ENCODE measurements around the gene LYRM4.
A peak's percentile ranks its signal among the peaks of the same experiment; 100 is the strongest.
"Not testable (repeated sequence)": the region's sequence is repeated elsewhere in the genome, so short reads cannot be mapped to it uniquely, and the experiment has no call there.

Gene LYRM4

DNA sequence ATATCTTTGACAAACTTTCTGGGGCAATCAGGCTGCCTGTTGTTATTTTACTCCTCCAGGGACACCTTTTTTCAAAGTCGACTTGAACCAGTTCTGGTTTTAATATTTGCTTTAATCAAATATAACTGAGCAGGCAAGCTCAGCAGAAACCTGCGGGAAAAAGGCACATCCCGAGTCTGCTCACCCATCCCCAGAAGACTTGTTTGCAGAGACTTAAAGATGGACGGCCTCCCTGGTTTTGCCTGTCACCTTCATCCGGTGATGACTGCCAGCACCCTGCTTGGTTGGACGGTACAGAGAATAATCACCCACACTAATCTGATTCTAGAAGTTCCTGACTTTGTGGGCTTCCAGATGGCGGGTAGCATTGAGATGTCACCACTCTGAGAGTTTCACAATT, 138.8 kb downstream of the LYRM4 start:
- no peak for DNase-seq (ENCODE audit: low read depth)

DNA sequence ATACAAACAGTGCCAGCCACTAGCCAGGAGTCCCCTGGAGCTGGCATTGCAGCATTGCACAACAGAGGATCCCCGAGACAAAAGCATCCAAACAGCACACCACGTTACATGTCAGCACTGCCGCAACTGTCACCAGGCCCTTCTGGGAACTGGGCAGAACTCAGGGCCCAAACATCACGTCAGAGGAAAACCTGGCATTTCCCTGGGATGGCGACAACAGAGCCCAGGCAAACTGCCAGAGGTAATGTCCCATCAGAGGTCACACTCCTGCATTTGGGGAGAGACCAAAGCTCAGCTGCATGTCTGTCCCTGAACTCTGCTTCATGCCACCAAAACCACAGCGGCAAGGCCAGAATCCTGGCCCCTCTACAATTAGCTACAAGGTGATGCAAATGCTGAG, 139.3 kb downstream of the LYRM4 start:
- DNase-seq (ENCODE audit: low read depth), result no peak

DNA sequence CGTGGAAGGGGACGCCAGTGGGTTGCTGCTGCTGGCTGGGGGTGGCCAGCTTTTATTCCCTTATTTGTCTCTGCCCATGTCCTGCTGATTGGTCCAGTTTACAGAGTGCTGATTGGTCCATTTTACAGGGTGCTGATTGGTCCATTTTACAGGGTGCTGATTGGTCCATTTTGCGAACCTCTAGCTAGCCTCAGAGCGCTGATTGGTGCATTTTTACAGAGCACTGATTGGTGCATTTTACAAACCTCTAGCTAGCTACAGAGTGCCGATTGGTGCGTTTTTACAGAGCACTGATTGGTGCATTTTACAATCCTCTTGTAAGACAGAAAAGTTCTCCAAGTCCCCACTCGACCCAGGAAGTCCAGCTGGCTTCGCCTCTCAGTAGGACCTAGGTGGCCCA, 140.2 kb downstream of the LYRM4 start:
- DNase-seq (ENCODE audit: low read depth), result not testable (repeated sequence)

DNA sequence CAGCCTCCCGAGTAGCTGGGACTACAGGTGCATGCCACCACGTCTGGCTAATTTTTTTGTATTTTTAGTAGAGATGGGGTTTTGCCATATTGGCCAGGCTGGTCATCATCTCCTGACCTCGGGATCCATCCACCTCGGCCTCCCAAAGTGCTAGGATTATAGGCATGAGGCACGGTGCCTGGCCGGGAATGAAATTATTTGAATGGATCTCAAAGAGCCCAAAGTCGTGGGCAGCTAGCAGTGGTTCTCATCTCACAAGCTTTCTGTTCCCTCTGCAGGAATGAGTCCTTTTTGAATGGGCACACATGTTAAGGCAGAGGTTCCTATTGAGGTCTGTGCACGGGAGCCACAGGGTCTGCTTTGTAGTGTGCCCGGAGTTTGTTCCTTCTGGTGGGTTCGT, 140.7 kb downstream of the LYRM4 start:
- no peak for DNase-seq (ENCODE audit: low read depth)

DNA sequence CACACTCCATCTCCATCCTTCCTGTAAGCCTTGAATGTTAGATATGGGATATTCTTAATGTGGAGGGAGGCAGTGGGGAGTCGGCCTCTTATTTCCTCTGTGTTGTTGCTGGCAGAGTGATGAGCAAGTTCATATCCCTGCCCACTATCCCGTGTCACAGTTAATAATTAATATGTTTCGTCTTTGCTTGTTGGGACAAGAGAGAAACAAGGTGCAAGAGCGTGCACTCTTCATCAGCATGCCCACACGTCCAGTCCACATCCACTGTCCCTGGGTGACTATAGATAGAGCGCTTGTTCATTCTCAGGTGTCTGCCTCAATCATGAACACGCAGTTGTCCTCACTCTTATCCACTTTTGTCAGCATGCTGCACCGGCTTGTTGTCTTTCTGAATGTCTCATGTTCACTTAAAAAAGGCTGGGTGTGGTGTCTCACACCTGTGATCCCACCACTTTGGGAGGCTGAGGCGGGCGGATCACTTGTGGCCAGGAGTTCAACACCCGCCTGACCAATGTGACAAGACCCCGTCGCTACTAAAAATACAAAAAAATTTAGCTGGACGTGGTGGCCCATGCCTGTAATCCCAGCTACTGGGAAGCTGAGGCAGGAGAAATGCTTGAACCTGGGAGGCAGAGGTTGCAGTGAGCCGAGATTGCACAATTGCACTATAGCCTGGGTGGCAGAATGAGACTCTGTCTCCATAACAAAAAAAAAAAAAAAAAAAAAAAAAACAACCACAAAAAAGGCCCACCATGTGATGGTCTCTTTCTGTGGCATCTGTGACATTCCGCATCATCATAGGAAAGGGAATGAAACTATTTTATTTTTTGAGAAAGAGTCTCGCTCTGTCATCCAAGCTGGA, 141.4 kb downstream of the LYRM4 start:
- DNase-seq (ENCODE audit: low read depth), result no peak

DNA sequence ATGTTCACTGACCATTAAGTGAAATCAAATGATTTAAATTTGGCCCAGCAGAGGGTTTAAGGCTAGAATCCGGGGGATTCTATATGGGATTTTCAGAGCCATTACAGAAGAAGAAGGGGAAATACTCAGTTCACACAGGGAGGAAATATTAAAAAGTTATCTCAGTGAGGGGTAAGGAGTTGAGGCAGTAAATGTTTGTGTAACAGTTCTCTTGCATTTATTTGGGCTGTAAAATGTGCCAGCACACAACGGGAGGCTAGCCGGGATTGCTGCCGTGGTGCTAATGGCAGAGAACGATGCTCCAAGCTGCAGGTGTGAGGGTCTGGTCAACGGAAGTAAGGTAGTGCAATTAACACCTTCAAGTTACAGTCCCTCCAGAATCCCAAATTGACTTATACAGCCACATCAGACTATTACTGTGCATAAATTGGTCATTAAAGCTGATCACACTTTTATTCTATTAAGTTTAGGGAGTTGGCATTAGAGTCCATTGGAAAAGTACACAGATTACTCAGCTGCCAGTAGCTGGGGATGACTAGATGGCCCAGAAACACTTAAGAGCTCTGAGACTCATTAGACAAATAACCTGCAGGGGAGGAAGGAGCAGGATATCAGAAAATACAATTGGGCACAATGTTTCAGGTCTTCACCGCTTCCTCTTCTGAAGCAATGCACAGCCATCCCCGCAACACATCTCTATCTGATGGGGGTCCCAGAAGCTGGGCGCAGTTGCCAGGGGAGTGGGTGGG, 144.3 kb downstream of the LYRM4 start:
- DNase-seq (ENCODE audit: low read depth), result no peak

DNA sequence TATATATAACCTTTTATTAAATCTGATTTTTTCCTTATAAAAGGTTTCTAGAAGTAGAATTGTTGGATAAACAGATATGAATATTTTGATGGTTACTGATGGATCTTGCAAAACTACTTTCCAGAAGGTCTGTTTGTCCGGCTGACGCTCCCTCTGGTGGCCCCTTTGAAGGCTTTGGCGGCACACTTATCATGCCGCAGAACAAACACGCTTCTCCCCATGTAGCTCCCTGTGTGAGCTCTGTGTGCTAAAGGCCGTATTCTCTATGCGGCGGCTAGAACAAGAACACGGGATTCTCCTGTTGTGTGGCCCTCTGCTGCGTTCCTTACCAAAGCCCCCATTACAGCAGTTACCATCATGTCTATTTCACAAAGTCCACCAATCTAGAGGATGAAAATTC, 145.6 kb downstream of the LYRM4 start:
- DNase-seq (ENCODE audit: low read depth), result no peak

DNA sequence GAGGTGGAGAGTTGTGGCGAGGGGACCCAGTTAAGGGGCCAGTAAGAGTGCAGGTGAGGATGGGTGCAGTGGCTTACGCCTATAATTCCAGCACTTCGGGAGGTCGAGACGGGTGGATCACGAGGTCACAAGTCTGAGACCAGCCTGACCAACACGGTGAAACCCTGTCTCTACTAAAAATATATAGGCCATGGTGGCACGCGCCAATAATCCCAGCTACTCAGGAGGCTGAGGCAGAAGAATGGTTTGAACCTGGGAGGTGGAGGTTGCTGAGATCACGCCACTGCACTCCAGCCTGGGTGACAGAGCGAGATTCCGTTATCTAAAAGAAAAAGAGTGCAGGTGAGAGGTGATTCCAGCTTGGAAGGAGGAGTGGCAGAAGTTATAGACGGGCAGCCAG, 147.7 kb downstream of the LYRM4 start:
- no peak for DNase-seq (ENCODE audit: low read depth)

DNA sequence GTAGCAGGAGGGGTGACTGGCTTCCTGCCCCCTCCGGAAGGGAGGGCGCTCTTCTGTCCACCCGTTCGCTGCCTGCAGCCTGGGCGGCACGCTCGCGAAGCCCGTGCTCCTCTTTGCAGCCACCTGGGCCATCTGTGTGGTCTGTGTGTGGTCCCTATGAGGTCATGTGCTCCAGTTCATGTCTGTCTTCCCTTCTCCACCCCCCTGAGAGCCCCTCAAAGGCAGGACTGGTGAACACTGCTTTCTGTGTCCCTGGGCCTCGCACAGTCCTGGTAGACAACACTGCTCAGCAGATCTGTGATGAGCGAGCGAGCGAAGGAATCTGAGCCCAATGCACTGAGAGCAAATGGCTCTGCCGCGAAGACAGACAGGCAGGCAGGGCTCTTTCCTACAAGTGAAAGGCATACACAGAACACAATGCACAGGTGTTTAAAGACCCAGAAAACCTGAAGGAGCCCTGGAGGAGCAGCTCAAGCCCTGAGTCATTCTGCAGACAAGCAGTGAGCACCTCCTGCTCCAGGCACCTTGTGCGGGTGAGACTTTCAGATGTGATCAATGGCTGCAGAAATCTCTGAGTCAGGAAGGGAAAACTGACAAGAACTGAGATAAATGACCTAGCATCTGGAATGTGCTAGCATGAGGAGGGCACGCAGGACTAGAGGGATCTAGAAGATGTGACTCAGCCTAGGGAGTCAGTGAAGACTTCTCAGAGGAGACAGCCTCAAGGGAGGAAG, 148.5 kb downstream of the LYRM4 start:
- peak; percentile 66 for DNase-seq (ENCODE audit: low read depth)

DNA sequence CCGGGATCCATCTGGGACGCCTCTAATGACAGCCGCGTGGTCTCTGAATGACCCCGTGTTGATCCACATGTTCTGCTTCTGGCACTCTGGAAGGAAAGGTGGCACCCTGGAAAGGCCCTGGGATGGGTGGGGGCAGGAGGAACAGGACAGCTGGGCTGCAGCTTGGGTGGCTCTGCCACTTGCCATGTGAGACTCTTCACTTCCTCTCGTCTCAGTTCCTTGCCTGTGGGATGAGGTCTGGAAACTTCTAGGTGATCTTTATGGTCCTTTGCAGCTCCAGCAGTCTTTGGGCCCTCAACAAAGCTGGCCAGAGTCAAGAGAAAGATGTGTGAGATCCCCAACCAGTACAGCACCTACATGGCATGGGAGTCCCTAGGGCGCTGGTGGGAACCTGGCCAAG, 149.1 kb downstream of the LYRM4 start:
- DNase-seq (ENCODE audit: low read depth), result no peak

DNA sequence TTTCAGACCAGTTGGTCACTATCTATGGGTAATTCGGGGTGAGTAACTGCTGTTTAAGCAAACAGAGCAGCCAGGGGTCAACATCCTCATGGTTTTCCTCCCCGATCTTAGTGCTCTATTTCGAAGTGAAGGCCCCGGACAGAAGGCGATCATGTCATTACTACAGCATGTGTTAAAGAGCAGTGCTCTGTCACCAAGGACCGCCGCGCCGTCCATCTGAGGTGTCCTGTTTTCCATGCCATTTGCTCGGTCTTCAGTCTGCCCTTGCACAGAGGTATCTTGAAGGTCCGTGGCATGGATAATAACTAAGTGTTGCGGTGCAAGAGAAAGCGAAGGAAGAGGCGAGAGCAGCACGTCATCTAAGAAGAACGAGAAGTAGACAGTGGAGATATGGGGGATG, 150.5 kb downstream of the LYRM4 start:
- DNase-seq (ENCODE audit: low read depth), result no peak

DNA sequence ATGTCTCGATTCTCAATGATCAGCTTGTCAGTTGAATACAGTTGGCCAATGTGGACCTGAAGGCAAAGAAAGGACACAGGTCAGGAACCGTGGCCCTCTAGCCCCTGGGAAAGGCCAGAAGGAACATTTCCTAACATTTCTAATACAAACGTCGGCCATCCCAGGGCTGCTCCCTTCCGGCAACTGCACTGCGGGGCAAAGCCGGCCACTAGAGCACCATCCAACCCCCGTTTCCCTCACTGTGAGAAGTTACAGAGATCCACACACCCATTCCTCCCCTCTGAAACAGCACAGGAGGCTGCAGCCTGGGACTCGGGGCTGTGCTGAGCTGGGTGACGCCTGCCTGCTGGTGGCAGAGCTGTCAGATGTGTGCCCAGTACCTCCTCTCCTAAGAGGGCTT, 151.3 kb downstream of the LYRM4 start:
- no peak for DNase-seq (ENCODE audit: low read depth)

DNA sequence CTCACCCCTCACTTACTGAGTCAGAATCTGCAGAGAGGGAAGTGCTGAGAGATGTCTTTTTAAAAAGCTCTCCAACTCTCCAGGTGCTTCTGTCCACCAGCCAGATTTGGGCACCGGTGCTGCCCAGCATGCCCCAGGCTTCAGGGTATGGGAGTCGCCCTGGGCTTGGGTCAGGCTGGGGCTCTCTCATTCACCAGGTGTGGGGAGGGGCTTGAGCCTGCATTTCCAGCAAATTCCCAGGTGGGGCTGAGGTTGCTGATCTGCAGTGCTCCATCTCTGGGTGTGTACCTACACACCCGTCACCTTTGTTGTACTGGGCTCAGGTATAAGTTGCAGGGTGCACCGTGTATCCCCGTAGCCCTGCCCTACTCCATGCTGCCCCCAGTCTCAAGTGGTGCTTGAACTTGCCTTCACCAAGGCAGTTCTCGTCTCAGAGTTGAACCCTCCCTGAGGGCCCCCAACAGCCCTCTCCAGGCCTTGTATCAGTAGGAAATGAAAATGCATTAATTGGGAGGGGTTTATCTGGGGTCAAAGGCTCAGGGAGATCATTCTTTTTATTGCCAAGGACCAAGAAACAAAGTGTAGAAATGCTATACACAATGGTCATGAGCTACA, 152.1 kb downstream of the LYRM4 start:
- DNase-seq (ENCODE audit: low read depth), result no peak

DNA sequence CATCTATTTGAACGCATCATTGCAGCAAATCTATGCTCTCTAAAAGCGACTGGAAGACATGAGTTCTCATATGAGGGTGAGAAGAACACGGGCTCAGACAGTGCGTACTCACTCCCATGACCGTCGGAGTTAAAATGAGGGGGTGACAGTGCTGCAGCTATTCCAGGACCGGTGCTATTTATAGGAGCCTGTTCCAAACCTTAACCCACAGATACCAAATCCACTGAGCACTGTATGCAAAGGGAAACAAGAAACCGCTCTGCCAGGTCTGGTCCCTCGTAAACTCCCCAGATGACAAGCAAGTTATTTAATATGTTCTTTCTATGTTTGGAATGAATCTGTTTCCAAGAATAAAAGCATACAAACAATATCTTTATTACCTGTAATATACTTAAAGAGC, 152.7 kb downstream of the LYRM4 start:
- DNase-seq (ENCODE audit: low read depth), result no peak

DNA sequence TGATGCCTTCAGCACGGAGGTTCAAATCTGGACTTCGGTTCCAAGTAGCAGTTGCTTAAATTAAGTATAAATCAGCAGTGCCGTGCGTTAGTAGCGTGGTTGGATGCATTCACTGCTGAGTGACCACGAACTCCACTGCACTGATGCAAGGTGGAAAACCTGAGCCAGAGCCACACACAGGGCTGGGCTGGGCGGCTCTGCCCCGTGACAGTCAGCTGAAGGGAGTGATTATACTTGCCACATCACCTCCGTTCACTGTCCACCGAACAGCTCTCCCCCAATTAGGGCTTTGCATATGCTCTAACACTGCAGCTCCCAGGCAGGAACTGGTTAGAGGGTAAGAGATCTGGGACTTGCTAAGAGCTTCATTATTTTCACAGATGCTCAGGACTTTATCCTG, 153.4 kb downstream of the LYRM4 start:
- DNase-seq (ENCODE audit: low read depth), result no peak

DNA sequence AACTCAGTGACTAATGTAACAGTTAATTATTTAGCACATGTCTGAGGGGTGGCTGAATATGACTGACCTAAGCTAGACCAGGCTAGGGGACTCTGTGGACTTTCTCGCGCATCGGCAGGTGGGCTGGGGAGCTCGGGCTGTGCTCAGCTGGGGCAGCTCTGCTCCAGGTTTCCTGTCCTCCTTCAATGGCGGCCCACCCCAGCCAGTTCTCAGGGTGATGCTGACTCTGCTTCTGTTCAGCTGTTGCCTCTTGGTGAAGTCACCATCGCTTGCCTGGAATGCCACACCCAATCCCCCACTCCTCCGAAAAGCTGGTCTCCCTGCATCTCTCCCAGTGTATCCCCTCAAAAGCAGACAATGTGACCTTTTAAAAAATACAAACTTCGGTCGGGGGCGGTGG, 155.6 kb downstream of the LYRM4 start:
- no peak for DNase-seq (ENCODE audit: low read depth)

DNA sequence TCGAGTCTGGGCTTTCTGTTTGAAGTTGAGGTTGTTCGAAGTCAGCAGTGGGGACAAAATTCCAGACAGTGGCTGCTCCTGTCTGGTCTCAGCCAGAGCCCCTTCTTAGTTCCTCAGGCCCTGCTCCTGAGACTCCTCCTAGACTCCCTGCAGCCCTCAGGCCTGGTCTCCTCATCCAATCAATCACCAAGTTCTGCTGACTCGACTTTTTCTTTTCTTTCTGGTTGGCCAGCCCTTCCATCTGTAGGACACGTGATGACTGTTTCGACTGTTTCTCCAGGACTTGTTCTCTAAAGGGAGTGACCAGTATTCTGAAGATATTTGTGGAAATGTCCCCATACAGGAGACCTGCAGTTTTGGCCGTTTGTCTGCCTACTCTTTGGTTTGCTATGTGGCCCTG, 156.1 kb downstream of the LYRM4 start:
- DNase-seq (ENCODE audit: low read depth), result no peak

DNA sequence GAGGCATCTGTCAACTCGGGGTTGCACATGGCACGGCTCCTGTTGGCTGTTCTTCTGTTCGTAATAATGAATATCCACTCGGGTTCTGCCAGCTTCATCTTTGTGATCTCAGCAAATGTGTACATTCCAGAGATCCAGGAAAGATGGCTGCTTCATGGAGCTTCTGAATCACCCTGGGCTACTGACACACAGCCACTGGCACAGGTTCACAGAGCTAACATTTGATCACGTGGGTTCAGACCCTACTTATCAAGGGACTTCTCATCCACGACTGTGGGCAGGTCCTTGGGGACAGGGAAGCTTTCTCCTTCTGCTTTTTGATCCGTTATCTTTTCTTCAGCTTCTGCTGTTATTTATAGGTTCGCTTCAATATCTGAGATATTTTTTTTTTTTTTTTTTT, 157.5 kb downstream of the LYRM4 start:
- no peak for DNase-seq (ENCODE audit: low read depth)

DNA sequence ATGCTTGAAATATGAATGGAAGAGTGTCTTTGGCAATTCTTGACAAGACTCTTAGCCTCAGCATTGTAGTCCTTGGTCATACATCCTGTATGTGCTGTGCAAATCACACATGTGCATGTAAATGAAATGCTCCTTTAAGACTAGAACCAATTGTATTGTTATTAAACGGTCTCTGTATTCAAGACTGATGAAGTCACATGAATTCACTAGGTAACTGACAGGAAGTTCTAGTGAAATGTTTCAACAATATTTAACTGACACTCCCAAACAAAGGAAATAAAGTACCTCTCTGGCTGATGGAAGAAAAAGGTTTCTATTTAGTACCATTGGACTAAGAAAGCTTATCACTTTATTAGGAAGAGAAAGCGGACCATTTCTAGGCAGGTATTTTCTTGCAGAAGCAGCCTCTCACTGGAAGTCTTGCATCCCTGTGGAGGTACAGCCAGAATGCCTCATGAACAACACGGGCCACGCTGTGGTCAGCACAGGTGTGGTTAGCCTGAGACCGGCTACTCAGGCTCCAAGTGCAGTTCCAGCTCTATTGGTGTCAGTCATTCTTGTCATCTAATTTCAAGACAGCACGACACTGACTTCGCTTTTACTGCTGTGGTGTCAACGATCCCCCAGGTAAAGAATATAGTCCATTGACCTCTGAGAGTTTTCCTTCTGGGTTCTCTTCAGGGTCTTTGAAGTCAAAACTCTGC, 158.3 kb downstream of the LYRM4 start:
- no peak for DNase-seq (ENCODE audit: low read depth)

DNA sequence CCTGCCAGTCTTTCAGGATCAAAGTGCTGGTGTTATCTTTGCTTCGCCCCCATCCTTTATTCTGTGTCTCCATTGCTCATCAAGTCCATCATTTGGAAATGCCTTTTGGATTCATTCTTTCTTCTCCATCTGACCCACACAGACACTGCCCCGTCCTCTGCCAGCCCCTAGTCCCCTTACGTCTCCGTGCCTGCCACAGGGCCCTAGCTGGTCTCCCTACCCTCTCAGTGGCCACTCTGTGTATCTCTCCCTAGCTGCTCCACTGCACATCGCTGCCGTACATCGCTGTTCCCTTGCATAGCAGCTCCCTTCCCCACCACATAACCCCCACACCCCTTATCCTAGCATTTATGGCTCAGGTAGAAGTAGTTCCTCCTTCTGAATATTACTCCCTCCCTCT, 159.9 kb downstream of the LYRM4 start:
- no peak for DNase-seq (ENCODE audit: low read depth)

DNA sequence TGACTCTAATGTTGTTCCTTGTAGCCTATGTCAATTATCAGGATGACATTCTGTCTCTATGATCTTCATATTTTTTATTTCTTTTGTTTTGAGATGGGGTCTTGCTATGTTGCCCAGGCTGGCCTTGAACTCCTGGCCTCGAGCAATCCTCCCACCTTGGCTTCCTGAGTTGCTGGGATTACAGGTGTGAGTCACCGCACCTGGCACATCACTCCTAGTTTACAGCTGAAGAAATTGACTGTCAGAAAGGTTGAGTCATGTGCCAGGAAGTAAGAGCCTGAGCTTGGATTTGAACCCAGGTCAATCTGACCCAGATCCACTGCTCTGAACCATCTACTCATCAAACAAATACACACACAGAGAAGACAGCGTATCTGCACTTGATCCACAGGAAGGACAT, 161.2 kb downstream of the LYRM4 start:
- no peak for DNase-seq (ENCODE audit: low read depth)
